Astrocyte of the spinal cord (primary cell): ENCODE data around the gene OR2T35.

ENCODE experiments used
- DNase-seq: peaks from one replicate; pipeline ENCODE4 v3.0.0; 2011; ENCODE audit warnings: low read depth, low spot score
- H3K4me3 ChIP-seq: 2 replicates; pipeline ENCODE4 v1.5.1; 2011; ENCODE audit warnings: low read depth, mild to moderate bottlenecking, low read length, moderate library complexity
- CTCF ChIP-seq: IDR thresholded peaks from 2 replicates; pipeline ENCODE4 v1.5.1; 2012; ENCODE audit warnings: low read depth, mild to moderate bottlenecking, low read length, inconsistent platforms
- in situ Hi-C: cut with HindIII; loops from 2 replicates; pipeline ENCODE4 v1.10.0; 2017; ENCODE audit warnings: low sequenced_read_pairs

OR2T35 gene

GRCh38 chr1:248625971-248626370, 19.1 kb downstream of the OR2T35 start:
- no peak for DNase-seq
- no peak for TF ChIP-seq CTCF
- H3K4me3 ChIP-seq, result no peak overlapping the region
- in situ Hi-C loops, result no loop called here

GRCh38 chr1:248625166-248625565, 19.9 kb downstream of the OR2T35 start:
- H3K4me3 ChIP-seq, result no peak overlapping the region
- no peak for DNase-seq
- no peak for TF ChIP-seq CTCF
- in situ Hi-C loops, result no loop called here

- in situ Hi-C loops, result no loop called here
- DNase-seq, result no peak
- no peak overlapping the region for H3K4me3 ChIP-seq
- TF ChIP-seq CTCF, result peak; percentile 9
Observed at GRCh38 chr1:248622570-248623001, 22.5 kb downstream of the OR2T35 start.

- H3K4me3 ChIP-seq, result no peak overlapping the region
- TF ChIP-seq CTCF, result no peak
- in situ Hi-C loops, result no loop called here
- DNase-seq, result no peak
Observed at GRCh38 chr1:248621770-248622169, 23.3 kb downstream of the OR2T35 start.

- TF ChIP-seq CTCF, result peak; percentile 11
- H3K4me3 ChIP-seq, result no peak overlapping the region
- no peak for DNase-seq
- in situ Hi-C loops, result no loop called here
Observed at GRCh38 chr1:248618878-248619277, 26.2 kb downstream of the OR2T35 start.

- DNase-seq, result no peak
- no peak overlapping the region for H3K4me3 ChIP-seq
- in situ Hi-C loops, result no loop called here
- TF ChIP-seq CTCF, result no peak
Observed at GRCh38 chr1:248618119-248618518, 27.0 kb downstream of the OR2T35 start.

GRCh38 chr1:248613742-248614141, 31.3 kb downstream of the OR2T35 start:
- in situ Hi-C loops, result no loop called here
- TF ChIP-seq CTCF, result no peak
- DNase-seq, result no peak
- H3K4me3 ChIP-seq, result no peak overlapping the region
